HG03159 (cell line): ENCODE data around the gene TMEM154.

Experiments used
- ATAC-seq: cut with Tn5 transposase; IDR thresholded peaks from one replicate; pipeline ENCODE4 v1.9.1; 2021; ENCODE audit warnings: mild to moderate bottlenecking, moderate library complexity; ENCODE audit not compliant: unreplicated experiment

Gene TMEM154

DNA sequence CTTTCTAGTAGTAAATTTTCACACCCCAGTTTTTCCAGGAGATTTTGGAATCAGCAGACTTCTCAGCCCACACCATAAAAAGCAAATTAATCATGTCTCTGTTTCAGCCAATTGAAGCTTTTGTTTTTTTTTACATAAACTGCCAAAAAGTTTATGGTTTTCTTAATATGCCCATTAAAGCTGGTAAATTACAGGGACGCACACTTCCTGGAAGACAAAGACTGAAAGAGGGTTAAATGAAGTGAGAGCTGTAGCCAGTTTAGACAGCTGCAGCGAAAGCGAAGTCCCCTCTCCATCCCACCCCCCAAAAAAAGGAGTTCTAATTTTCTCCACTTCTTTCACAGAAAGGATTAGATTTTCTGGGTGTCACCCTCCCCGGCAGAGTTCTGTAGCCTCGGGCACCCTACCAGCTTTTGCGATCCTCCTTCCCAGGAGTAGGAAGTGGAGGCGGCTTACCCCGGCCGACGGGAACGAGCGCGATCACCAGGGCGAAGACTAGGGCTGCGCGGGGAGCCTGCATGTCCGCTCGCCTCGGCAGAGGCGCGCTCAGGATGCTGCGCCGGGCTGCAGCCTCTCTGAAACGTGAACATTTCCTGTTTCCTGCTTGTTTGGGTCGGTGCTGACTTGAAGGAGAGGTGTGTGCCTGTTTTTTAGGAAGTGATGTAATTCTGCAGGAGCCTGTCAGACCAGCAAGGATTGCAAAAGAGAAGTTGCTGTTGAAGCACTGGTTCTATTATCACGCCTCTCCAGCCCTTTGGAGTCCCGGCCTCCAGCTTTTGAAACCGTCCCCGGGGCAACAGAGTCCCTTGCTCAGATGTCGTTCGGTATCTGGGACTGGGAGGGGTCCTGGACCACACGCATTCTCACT lies at the start of gene TMEM154:
Gene TMEM154 (minus strand): TSS at position 584 of the 868 bp plus-strand sequence. CDS start 64 bp downstream, at position 520.
- ATAC-seq = peak; percentile 75

DNA sequence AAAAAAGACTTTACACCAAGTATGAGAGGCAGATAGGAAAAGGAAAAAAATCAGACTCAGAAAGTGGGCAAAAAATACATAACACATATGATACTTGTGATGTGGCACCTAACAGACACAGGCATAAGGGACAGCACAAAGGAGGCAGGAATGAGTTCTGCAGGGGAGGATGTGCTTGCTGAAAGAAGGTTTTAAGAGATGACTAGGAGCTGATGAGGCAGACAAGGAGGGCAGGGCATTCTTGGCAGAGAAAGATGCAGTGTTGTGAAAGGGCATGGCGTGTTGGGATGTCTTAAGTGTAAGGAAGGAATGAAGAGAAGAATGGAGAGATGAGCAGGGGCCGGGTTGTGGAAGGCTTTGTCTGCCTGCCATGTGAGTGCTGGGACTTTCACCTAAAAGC lies 49.7 kb upstream of the TMEM154 start:
- no peak for ATAC-seq

DNA sequence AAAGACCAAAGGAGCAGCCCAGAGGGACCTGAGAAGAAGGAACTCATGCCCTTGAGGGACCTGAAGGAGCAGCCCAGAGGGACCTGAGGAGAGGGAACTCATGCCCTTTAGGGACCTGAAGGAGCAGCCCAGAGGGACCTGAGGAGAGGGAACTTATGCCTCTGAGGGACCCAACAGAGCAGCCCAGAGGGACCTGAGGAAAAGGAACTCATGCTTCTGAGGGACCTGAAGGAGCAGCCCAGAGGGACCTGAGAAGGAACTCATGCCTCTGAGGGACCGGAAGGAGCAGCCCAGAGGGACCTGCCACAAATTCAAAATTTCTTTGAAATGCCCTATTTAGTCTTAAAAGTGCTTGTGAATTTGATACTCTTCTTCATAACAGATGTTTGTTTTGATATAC lies 48.5 kb upstream of the TMEM154 start:
- ATAC-seq = no peak

- no peak for ATAC-seq
These were observed 48.0 kb upstream of the TMEM154 start for GRCh38 chr4:152727784-152728183.

GRCh38 chr4:152724494-152724893 lies 44.7 kb upstream of the TMEM154 start:
- no peak for ATAC-seq

GRCh38 chr4:152723236-152723635 lies 43.4 kb upstream of the TMEM154 start:
- ATAC-seq = no peak

DNA sequence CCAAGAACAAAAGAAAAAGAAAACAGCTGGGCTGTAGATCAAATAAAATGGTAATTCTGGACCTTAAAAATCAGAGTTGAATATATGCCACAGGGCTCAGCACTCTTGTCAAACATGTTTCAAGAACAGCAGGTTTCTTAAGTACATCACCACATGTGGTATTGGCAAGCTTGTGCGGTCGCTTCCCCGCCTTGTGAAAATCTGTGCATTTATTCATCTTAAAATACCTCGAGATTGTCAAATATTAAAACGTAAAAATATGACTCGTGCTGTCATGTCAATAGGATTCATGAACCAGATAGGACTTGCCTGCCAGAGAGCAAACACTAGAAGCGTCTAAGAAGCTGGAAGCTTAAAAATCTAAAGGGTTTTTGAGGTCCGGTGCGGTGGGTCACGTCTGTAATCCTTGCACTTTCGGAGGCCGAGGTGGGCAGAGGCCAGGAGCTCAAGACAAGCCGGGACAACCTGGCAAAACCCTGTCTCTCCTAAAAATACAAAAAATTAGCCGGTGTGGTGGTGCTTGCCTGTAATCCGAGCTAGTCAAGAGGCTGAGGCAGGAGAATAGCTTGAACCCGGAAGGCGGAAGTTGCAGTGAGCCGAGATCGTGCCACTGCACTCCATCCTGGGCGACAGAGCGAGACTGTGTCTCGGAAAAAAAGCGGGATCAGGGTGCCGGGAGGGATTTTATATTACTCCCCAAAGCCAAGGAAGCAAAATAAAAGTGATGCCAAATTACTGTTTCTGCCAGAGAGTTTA lies 40.2 kb upstream of the TMEM154 start:
- ATAC-seq = no peak

DNA sequence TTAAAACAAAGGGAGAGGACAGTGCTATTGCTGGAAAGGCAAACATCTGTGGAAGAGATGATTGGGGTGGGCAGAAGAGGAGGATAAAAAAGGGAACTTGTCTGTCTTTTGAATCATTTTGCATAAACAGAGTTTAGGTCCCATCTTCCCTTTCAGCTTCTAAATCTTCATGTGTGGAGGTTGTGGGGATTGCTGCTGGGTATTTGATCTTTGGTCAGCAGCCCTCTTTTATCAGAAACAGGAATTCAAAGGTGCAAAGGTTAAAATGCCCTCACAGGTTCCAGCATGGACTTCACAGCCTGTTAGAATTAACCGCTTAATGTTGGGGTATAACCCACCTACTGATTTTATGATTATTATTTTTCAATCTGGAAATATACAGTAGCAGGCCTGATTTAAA lies 39.5 kb upstream of the TMEM154 start:
- no peak for ATAC-seq

- ATAC-seq = no peak
These were observed 35.3 kb upstream of the TMEM154 start for GRCh38 chr4:152715076-152715475.

GRCh38 chr4:152713951-152714705 lies 34.3 kb upstream of the TMEM154 start:
- no peak for ATAC-seq

- ATAC-seq = no peak
These were observed 30.1 kb upstream of the TMEM154 start for GRCh38 chr4:152709675-152710438.

DNA sequence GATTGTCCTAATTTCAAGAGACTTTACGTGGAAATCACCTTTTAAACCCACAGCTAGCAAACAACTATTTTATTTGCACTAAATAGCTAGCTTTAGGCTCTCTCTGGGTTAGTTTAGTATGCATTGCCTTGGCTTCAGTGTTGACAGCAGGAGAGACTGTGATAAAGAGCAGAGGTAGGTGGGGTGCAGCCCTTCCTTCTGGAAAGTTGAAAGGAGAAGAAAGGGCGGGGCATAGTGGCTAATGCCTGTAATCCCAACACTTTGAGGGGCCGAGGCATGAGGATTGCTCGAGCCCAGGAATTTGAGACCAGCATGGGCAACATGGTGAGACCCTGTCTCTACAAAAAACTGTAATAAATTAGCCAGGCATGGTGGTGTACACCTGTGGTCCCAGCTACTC lies 29.0 kb upstream of the TMEM154 start:
- ATAC-seq = no peak

DNA sequence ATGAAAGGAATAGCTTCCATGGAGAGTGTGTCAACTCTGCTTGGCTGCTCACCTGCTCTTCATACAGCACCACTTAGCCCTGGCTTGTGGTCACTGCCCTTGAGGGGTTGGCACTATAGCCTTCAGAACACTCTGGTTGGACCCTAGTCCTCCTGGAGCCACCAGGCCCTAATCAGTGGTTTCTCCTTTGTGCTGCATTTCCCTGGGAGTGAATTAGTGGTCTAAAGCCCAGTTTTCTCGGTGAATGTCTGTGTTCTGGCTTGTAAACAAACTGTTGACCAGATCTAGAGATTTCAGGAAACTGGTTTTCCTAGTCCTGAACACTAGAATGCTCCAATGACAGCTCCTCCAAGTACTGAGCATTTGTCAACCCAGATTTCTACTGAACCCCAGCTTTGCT lies 28.6 kb upstream of the TMEM154 start:
- ATAC-seq = no peak

GRCh38 chr4:152707632-152708031 lies 27.8 kb upstream of the TMEM154 start:
- no peak for ATAC-seq

DNA sequence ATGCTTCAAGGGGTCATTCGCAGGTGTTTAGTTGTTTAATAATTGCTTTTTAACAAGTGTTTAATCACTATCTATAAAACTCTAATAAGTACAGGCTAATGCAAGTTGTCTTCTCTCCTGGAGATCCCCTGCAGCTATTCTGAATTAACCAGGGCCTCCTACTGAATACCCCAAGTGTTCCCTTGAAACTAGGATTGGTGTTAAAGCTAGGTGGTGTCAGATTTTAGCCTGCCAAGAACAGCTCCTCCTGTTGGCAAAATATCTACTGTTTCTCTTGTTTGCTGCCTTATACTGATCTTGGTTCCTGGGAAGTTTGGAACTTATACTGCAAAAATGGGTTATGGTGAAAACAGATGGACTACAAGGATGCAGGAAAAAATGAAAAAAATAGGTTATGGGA lies 26.1 kb upstream of the TMEM154 start:
- ATAC-seq = no peak

DNA sequence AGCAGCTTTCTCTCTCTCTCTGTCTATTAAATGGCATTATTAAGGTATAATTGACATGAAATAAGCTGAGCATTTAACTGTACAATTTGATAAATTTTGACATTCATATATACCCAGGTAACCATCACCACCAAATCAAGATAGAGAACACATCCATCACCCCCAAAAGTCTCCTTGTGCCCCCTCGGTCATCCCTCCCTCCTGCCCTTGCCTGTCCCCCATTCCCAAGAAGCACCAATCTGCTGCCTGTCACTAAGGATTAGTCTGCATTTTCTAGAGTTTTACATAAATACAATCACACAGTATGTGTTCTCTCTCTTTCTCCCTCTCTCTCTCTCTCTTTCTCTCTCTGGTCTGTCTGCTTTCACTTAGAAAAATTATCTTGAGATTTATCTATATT lies 25.0 kb upstream of the TMEM154 start:
- ATAC-seq = no peak

DNA sequence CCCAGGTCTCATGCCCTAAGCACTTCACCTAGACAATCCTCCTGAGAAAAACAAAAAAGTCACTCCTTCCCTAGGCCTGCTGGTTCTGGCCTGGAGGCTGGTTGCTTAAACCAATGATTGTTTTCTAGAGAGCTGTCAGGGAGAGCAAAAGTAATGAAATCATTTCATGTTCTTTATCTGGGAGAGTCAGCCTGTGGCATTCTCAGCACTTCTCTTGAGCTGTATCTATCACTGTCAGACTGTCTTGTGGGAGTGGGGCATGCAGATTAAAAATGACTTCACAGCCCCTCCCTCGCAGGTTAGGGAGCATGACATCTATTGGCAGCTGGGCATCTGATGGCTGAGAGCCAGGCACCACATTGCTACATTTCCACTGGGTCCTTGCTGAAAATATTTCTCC lies 20.4 kb upstream of the TMEM154 start:
- no peak for ATAC-seq

DNA sequence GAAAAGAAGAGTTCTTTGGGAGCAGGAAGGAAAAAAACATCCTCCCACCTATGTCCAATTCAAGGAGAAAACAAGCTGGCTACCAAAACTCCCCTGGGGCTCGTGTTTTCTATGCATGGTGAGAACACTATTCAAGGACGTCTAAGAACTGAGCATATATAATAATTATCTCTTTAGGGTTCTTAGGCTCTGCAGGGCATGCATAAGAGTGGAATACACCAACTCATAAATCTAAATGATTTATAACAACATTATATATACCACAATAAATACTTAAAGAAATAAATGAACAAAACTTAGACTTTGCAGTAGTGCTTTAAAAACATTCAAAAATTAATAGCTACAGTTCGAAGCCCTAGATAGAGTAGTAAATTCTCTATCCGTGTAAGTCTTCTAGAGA lies 19.5 kb upstream of the TMEM154 start:
- ATAC-seq = no peak

DNA sequence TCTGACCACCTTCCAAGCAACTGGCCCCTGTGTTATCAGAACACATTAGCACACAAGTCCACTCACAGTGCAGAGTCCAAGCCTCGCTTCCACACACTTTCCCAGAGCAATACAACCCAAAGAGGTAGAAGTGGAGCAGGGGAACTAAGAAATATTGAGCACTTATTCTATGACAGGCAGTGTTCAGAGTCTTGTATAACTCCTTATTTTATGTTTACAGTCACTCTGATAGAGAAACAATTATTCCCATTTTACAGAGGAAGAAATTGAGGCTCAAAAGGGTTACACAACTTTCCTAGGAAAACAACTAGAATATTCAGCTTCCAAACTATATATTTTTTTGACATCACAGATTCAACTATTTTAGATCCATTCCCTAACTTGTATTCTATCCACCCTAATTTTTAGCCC lies 18.3 kb upstream of the TMEM154 start:
- no peak for ATAC-seq

- no peak for ATAC-seq
These were observed 17.7 kb upstream of the TMEM154 start for GRCh38 chr4:152697284-152698088.
